ENCODE measurements around the gene ZC3H10. TPM values are rescaled to one million over a fixed set of nuclear protein-coding genes. Genes with fewer than 3 reads are reported as not detected.

ZC3H10 gene
- total and polyA plus RNA-seq, 4 experiments from 2014 or later, result 0.27 to 19.6 (median 10.1) TPM

DNA sequence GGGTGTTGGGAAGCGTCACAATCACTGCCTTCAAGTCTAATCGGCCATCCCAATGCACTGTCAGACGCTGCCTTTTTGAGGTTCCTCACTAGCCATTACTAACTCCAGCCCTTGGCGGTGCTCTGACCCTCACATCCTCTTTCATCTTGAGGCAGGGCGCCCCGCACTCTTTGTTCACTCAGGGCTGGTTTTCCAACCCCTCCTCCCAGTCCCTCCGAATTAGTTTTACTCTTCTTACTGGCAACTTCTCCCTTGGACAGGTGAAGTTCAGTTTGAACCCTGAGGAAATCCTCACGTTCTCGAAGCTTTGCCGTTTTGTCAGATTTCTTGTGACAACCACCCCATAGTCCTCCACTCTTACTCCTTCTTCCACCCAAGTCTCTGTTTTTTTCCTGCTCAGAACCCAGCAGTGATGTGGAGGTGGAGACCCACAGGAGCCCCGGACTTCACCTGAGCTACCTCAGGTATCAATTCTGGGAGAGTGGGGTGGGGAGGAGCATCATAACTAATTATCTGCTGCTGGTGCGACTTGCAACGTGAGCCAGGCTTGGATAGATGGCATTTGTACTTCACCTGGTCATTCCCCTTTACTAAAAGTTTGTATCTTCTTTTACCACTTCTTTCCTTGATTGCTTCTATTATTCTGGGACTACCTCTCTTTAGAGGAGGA is 757 bp downstream of the ZC3H10 start:
- DNase-seq, result no peak
- Mint-ChIP-seq H3K27ac (peak overlapping the region; percentile 94 to 100 (median 99)), H3K36me3 (peaks cover 22 to 35% of the 10 kb centered on the region in 2 donors), H3K9me3 (no peaks in the 10 kb centered on the region), H3K4me1 (peaks cover 23 to 46% (median 33%) of the 10 kb centered on the region in 4 donors), H3K4me3 (peak overlapping the region; percentile 95 to 99 (median 98)), H3K27me3 (no peaks in the 10 kb centered on the region)
- Histone ChIP-seq H3K27ac (ENCODE audit: low read depth, low read length) (peak overlapping the region; percentile 89), H3K9me3 (ENCODE audit: control insufficient read depth in 1 of 2, low read length in 2 of 2) (no peaks in the 10 kb centered on the region), H3K4me3 (ENCODE audit: low read length in 2 of 2) (peak overlapping the region; percentile 66 to 99), H3K36me3 (ENCODE audit: insufficient read depth, low read length) (peaks cover under 1% of the 10 kb centered on the region), H3K27me3 (ENCODE audit: insufficient read depth, low read length) (no peaks in the 10 kb centered on the region), H3K4me1 (ENCODE audit: insufficient read depth, low read length) (peaks cover 35% of the 10 kb centered on the region)
- ChIA-PET CTCF (ENCODE audit: partially characterized antibody) (interaction anchor here (0.8 to 13.2 kb wide), 44 partner anchors 9 to 380 kb away, joined by 3 to 264 read pairs (median 6); partner anchors contain the start of genes ANKRD52, CNPY2, ESYT1 and IL23A), POLR2A (ENCODE audit: partially characterized antibody) (interaction anchor here (0.7 to 7.6 kb wide), 48 partner anchors 9 to 992 kb away, joined by 3 to 324 read pairs (median 7); partner anchors contain the start of genes ANKRD52, BAZ2A, BLOC1S1 and CNPY2)
- intact Hi-C loops (cut with micrococcal nuclease), result loop anchor here (1.0 to 5.0 kb wide), 17 partner anchors 7 to 518 kb away; partner anchors contain the start of genes ANKRD52, CS, MYL6B and NABP2

DNA sequence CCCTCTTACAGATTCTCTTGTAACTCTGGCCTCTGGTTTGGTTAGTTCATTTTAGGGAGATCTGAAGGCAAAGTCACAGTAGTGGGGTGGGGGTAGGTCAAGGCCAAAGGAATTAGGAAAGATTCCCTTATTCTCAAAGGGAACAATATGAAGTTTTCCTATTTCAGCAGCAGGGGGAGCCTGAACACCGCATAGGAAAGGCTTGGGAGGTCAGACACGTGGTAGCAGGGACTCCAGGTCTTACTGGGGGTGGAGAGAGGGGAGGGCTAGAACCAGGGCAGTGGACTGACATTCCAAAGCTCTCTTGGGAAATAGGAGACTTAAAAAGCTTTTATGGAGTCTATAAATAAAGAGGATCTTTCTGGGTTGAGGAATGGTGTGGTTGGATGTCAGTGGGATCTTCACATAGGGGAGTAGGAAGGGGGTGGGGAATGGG is 1.3 kb downstream of the ZC3H10 start:
- peak overlapping the region; percentile 94 to 100 (median 99) for H3K27ac Mint-ChIP-seq
- peaks cover 19 to 32% of the 10 kb centered on the region in 2 donors for H3K36me3 Mint-ChIP-seq
- CTCF ChIA-PET (ENCODE audit: partially characterized antibody), result interaction anchor here (0.6 to 13.2 kb wide), 33 partner anchors 9 to 381 kb away, joined by 3 to 264 read pairs (median 8); partner anchors contain the start of genes ANKRD52, CNPY2, COQ10A and ESYT1
- Histone ChIP-seq H3K9me3 (ENCODE audit: control insufficient read depth in 1 of 2, low read length in 2 of 2) (no peaks in the 10 kb centered on the region), H3K36me3 (ENCODE audit: insufficient read depth, low read length) (no peaks in the 10 kb centered on the region), H3K27me3 (ENCODE audit: insufficient read depth, low read length) (no peaks in the 10 kb centered on the region), H3K27ac (ENCODE audit: low read depth, low read length) (peak overlapping the region; percentile 89), H3K4me1 (ENCODE audit: insufficient read depth, low read length) (peaks cover 40% of the 10 kb centered on the region), H3K4me3 (ENCODE audit: low read length in 2 of 2) (no peak overlapping the region)
- intact Hi-C loops (cut with micrococcal nuclease), result loop anchor here (1.0 to 5.0 kb wide), 9 partner anchors 70 to 518 kb away; partner anchors contain the start of genes ANKRD52, NABP2, PYM1 and SMARCC2
- peak overlapping the region; percentile 95 to 99 (median 98) for H3K4me3 Mint-ChIP-seq
- H3K4me1 Mint-ChIP-seq, result peaks cover 25 to 52% (median 36%) of the 10 kb centered on the region in 4 donors
- H3K27me3 Mint-ChIP-seq, result no peaks in the 10 kb centered on the region
- DNase-seq, result peak; percentile 63 to 71 (median 64)
- no peaks in the 10 kb centered on the region for H3K9me3 Mint-ChIP-seq
- POLR2A ChIA-PET (ENCODE audit: partially characterized antibody), result interaction anchor here (1.0 to 7.6 kb wide), 16 partner anchors 9 to 381 kb away, joined by 3 to 324 read pairs (median 17); partner anchors contain the start of genes ANKRD52, ESYT1, MYL6 and PA2G4

DNA sequence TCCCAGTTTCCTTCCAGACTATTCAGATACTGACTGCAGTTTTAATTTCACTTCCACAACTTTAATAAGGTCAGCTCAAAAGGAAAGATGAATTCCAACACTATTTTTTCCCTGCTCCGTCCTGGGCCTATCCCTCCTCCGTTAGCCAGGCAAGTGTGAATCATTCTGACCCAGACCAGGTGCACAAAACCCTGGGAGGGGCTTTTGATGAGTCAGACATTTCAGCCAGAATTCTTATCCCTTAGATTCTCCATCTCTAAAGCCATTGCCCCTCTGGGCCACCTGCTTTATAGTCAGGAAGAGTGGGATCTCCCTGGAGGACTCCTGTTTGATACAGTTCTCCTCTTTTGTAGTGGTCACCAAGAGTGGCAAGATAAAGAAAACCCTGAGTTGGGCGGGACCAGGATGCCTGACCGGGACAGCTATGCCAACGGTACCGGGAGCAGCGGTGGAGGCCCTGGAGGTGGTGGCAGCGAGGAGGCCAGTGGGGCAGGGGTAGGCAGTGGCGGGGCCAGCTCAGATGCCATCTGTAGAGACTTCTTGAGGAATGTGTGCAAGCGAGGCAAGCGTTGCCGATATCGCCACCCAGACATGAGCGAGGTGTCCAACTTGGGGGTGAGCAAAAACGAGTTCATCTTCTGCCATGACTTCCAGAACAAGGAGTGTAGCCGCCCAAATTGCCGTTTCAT is 2.2 kb downstream of the ZC3H10 start:
- Mint-ChIP-seq H3K27me3 (no peaks in the 10 kb centered on the region), H3K27ac (peak overlapping the region in 3 of 7 donors; percentile 37 to 81 (median 60)), H3K36me3 (peaks cover 19 to 32% of the 10 kb centered on the region in 2 donors), H3K4me3 (no peak overlapping the region), H3K9me3 (no peaks in the 10 kb centered on the region), H3K4me1 (peaks cover 26 to 53% (median 40%) of the 10 kb centered on the region in 4 donors)
- ChIA-PET CTCF (ENCODE audit: partially characterized antibody) (interaction anchor here (0.5 to 13.2 kb wide), 27 partner anchors 8 to 1783 kb away, joined by 3 to 264 read pairs (median 9); partner anchors contain the start of genes ANKRD52, CNPY2, COQ10A and ESYT1), POLR2A (ENCODE audit: partially characterized antibody) (interaction anchor here (0.7 to 7.6 kb wide), 11 partner anchors 8 to 344 kb away, joined by 3 to 324 read pairs (median 55); partner anchors contain the start of genes ANKRD52, ESYT1, MYL6 and PA2G4)
- peaks cover 47% of the 10 kb centered on the region for H3K4me1 ChIP-seq (ENCODE audit: insufficient read depth, low read length)
- no peaks in the 10 kb centered on the region for H3K36me3 ChIP-seq (ENCODE audit: insufficient read depth, low read length)
- no peak overlapping the region for H3K4me3 ChIP-seq (ENCODE audit: low read length in 2 of 2)
- DNase-seq, result no peak
- H3K27ac ChIP-seq (ENCODE audit: low read depth, low read length), result no peak overlapping the region
- H3K9me3 ChIP-seq (ENCODE audit: control insufficient read depth in 1 of 2, low read length in 2 of 2), result no peaks in the 10 kb centered on the region
- no peaks in the 10 kb centered on the region for H3K27me3 ChIP-seq (ENCODE audit: insufficient read depth, low read length)
- intact Hi-C loops (cut with micrococcal nuclease), result no loop called here

DNA sequence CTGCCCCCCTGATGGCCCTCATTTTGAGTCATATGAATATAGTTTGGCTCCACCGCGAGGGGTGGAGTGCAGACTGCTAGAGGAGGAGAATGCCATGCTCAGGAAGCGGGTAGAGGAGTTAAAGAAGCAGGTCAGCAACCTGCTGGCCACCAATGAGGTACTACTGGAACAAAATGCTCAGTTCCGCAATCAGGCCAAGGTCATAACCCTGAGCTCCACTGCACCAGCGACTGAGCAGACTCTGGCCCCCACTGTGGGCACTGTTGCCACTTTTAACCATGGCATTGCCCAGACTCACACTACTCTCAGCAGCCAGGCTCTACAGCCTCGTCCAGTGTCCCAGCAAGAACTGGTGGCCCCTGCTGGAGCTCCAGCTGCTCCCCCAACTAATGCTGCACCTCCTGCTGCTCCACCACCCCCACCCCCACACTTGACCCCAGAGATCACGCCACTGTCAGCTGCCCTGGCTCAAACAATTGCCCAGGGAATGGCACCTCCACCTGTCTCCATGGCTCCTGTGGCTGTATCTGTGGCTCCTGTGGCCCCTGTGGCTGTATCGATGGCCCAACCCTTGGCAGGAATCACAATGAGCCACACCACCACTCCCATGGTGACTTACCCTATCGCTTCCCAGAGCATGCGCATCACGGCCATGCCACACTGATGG is 3.3 kb downstream of the ZC3H10 start:
- ChIA-PET POLR2A (ENCODE audit: partially characterized antibody) (interaction anchor here (1.2 to 7.6 kb wide), 5 partner anchors 30 to 100 kb away, joined by 3 to 218 read pairs (median 85); partner anchors contain the start of genes MYL6, RNF41 and SMARCC2), CTCF (ENCODE audit: partially characterized antibody) (interaction anchor here (3.8 to 13.2 kb wide), 2 partner anchors 38 to 68 kb away, joined by 16 to 264 read pairs; partner anchors contain the start of genes MYL6 and SMARCC2)
- DNase-seq, result no peak
- H3K4me3 ChIP-seq (ENCODE audit: low read length in 2 of 2), result no peak overlapping the region
- peaks cover 53% of the 10 kb centered on the region for H3K4me1 ChIP-seq (ENCODE audit: insufficient read depth, low read length)
- H3K9me3 ChIP-seq (ENCODE audit: control insufficient read depth in 1 of 2, low read length in 2 of 2), result no peaks in the 10 kb centered on the region
- Mint-ChIP-seq H3K4me1 (peaks cover 30 to 61% (median 44%) of the 10 kb centered on the region in 4 donors), H3K36me3 (peaks cover 19 to 28% of the 10 kb centered on the region in 2 donors), H3K9me3 (no peaks in the 10 kb centered on the region), H3K4me3 (no peak overlapping the region), H3K27ac (peak overlapping the region in 1 of 7 donors; percentile 57), H3K27me3 (no peaks in the 10 kb centered on the region)
- no peaks in the 10 kb centered on the region for H3K36me3 ChIP-seq (ENCODE audit: insufficient read depth, low read length)
- no peak overlapping the region for H3K27ac ChIP-seq (ENCODE audit: low read depth, low read length)
- intact Hi-C loops (cut with micrococcal nuclease), result no loop called here
- no peaks in the 10 kb centered on the region for H3K27me3 ChIP-seq (ENCODE audit: insufficient read depth, low read length)

DNA sequence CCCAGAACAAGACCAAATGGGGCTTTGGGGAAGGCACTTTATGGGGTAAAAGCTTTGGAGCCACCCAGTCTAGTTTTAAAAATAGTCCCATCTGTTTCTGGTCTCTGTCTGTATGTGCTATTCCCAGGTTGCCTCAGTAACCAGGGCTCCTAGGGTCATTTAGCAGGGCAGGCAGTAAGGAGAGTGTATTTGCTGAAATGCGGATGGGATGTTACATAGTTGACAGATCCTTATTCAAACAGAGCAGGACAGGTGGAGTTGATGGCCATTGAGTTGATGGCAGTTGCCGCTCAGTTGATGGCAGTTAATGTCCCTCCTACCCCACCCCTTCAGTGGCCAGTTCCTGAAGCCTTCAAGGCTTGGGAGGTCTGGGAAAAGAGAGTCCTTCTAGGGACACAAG is 4.6 kb downstream of the ZC3H10 start:
- Mint-ChIP-seq H3K4me3 (no peak overlapping the region), H3K27me3 (no peaks in the 10 kb centered on the region), H3K4me1 (peaks cover 38 to 61% (median 48%) of the 10 kb centered on the region in 4 donors), H3K9me3 (peaks cover 0 to under 1% (median 0%) of the 10 kb centered on the region in 8 donors), H3K27ac (peak overlapping the region in 5 of 7 donors; percentile 30 to 69 (median 36)), H3K36me3 (peaks cover 8 to 16% of the 10 kb centered on the region in 2 donors)
- H3K27ac ChIP-seq (ENCODE audit: low read depth, low read length), result no peak overlapping the region
- CTCF ChIA-PET (ENCODE audit: partially characterized antibody), result interaction anchor here (1.1 to 13.2 kb wide), 6 partner anchors 21 to 374 kb away, joined by 3 to 264 read pairs (median 4); partner anchors contain the start of genes ANKRD52, RNF41 and SMARCC2
- H3K9me3 ChIP-seq (ENCODE audit: control insufficient read depth in 1 of 2, low read length in 2 of 2), result no peaks in the 10 kb centered on the region
- DNase-seq, result no peak
- no peak overlapping the region for H3K4me3 ChIP-seq (ENCODE audit: low read length in 2 of 2)
- POLR2A ChIA-PET (ENCODE audit: partially characterized antibody), result interaction anchor here (1.0 to 9.4 kb wide), 4 partner anchors 40 to 148 kb away, joined by 3 to 245 read pairs (median 110); partner anchors contain the start of gene SMARCC2
- intact Hi-C loops (cut with micrococcal nuclease), result no loop called here
- H3K36me3 ChIP-seq (ENCODE audit: insufficient read depth, low read length), result no peaks in the 10 kb centered on the region
- H3K27me3 ChIP-seq (ENCODE audit: insufficient read depth, low read length), result no peaks in the 10 kb centered on the region
- peaks cover 59% of the 10 kb centered on the region for H3K4me1 ChIP-seq (ENCODE audit: insufficient read depth, low read length)

DNA sequence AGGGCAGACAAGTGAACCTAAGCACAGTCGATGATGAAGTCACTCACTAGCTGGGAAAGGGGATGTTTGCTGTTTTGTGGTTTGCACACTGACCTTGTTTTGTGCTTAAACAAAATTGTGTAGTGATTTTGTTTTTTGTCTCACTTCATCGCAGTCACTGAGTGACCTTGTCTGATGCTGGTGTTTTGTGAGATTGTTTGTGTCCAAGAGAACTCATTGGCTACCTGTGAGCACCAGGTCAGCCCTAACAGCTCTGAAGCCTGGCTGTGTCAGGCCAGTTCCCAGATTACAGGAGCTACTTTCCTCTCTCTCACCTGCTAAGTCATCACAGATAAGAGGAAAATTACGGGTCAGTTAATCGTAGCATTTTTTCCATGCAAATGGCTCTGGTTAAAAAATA is 6.1 kb downstream of the ZC3H10 start:
- no peaks in the 10 kb centered on the region for H3K27me3 ChIP-seq (ENCODE audit: insufficient read depth, low read length)
- POLR2A ChIA-PET (ENCODE audit: partially characterized antibody), result interaction anchor here (0.9 to 9.4 kb wide), 8 partner anchors 20 to 214 kb away, joined by 3 to 245 read pairs (median 6); partner anchors contain the start of genes COQ10A, IL23A, MYL6 and PA2G4
- peak overlapping the region; percentile 73 for H3K27ac ChIP-seq (ENCODE audit: low read depth, low read length)
- Mint-ChIP-seq H3K4me1 (peaks cover 31 to 56% (median 40%) of the 10 kb centered on the region in 4 donors), H3K9me3 (peaks cover 0 to 2% (median 0%) of the 10 kb centered on the region in 8 donors), H3K27ac (peak overlapping the region; percentile 46 to 89 (median 78)), H3K27me3 (no peaks in the 10 kb centered on the region), H3K36me3 (peaks cover 5 to 23% of the 10 kb centered on the region in 2 donors), H3K4me3 (peak overlapping the region in 1 of 8 donors; percentile 12)
- intact Hi-C loops (cut with micrococcal nuclease), result no loop called here
- H3K4me3 ChIP-seq (ENCODE audit: low read length in 2 of 2), result no peak overlapping the region
- CTCF ChIA-PET (ENCODE audit: partially characterized antibody), result interaction anchor here (0.6 to 13.2 kb wide), 13 partner anchors 9 to 956 kb away, joined by 3 to 264 read pairs (median 3); partner anchors contain the start of genes ANKRD52, PA2G4, RNF41 and SMARCC2
- H3K36me3 ChIP-seq (ENCODE audit: insufficient read depth, low read length), result no peaks in the 10 kb centered on the region
- no peak for DNase-seq
- H3K4me1 ChIP-seq (ENCODE audit: insufficient read depth, low read length), result peaks cover 48% of the 10 kb centered on the region
- no peaks in the 10 kb centered on the region for H3K9me3 ChIP-seq (ENCODE audit: control insufficient read depth in 1 of 2, low read length in 2 of 2)

Data from CD4-positive, alpha-beta memory T cell (primary cell).